ENCODE results near the gene LRRN2.

The LRRN2 gene

GRCh38 chr1:204569478-204569877 lies 116.1 kb downstream of the LRRN2 start:
- no peak for TF ChIP-seq EZH2 (IDR thresholded peaks at IDR 0.05; ENCODE audit: borderline replicate concordance, low read length)
- no peak for TF ChIP-seq CTCF (IDR thresholded peaks at IDR 0.05; ENCODE audit: low read length)
- H3F3A ChIP-seq (ENCODE audit: insufficient read depth, low read length) = no peaks in the 10 kb centered on the region; the same call in 1 of the 2 replicates
- no peaks in the 10 kb centered on the region for H3K9me3 ChIP-seq (ENCODE audit: low read length)
- H3K9ac ChIP-seq (ENCODE audit: low read length) = no peak overlapping the region
- no peak overlapping the region for H3K4me2 ChIP-seq (ENCODE audit: low read length)
- peaks cover 21% of the 10 kb centered on the region for H3K4me1 ChIP-seq (ENCODE audit: insufficient read depth, low read length, severe bottlenecking)
- no peak overlapping the region for H3K4me3 ChIP-seq (ENCODE audit: low read depth, low read length, poor library complexity, severe bottlenecking)
- H3K27me3 ChIP-seq (ENCODE audit: insufficient read depth, low read length) = no peaks in the 10 kb centered on the region
- no peaks in the 10 kb centered on the region for H3K9me2 ChIP-seq (ENCODE audit: low read depth, low read length)
- peaks cover 39% of the 10 kb centered on the region for H3K36me3 ChIP-seq (ENCODE audit: insufficient read depth, low read length)
- H4K20me1 ChIP-seq (ENCODE audit: insufficient read depth, low read length) = no peaks in the 10 kb centered on the region
- H2AFZ ChIP-seq (ENCODE audit: low read length) = no peak overlapping the region
- no peaks in the 10 kb centered on the region for H3K79me2 ChIP-seq (ENCODE audit: insufficient read depth, low read length)
- H3K27ac ChIP-seq (ENCODE audit: low read depth, low read length, poor library complexity, severe bottlenecking) = no peak overlapping the region

GRCh38 chr1:204568576-204569315 lies 116.8 kb downstream of the LRRN2 start:
- no peak overlapping the region for H3K4me2 ChIP-seq (ENCODE audit: low read length)
- H3K27ac ChIP-seq (ENCODE audit: low read depth, low read length, poor library complexity, severe bottlenecking) = no peak overlapping the region
- H2AFZ ChIP-seq (ENCODE audit: low read length) = no peak overlapping the region
- peaks cover 29% of the 10 kb centered on the region for H3K4me1 ChIP-seq (ENCODE audit: insufficient read depth, low read length, severe bottlenecking)
- H3K36me3 ChIP-seq (ENCODE audit: insufficient read depth, low read length) = peaks cover 40% of the 10 kb centered on the region
- no peak overlapping the region for H3K9ac ChIP-seq (ENCODE audit: low read length)
- H3K79me2 ChIP-seq (ENCODE audit: insufficient read depth, low read length) = no peaks in the 10 kb centered on the region
- H3F3A ChIP-seq (ENCODE audit: insufficient read depth, low read length) = no peaks in the 10 kb centered on the region; the same call in 1 of the 2 replicates
- no peaks in the 10 kb centered on the region for H4K20me1 ChIP-seq (ENCODE audit: insufficient read depth, low read length)
- H3K9me2 ChIP-seq (ENCODE audit: low read depth, low read length) = no peaks in the 10 kb centered on the region
- no peaks in the 10 kb centered on the region for H3K27me3 ChIP-seq (ENCODE audit: insufficient read depth, low read length)
- H3K9me3 ChIP-seq (ENCODE audit: low read length) = no peaks in the 10 kb centered on the region
- H3K4me3 ChIP-seq (ENCODE audit: low read depth, low read length, poor library complexity, severe bottlenecking) = no peak overlapping the region
- TF ChIP-seq EZH2 (IDR thresholded peaks at IDR 0.05; ENCODE audit: borderline replicate concordance, low read length) (no peak), CTCF (IDR thresholded peaks at IDR 0.05; ENCODE audit: low read length) (no peak)
